Urothelium cell line (cell line): ENCODE results near the gene CAMTA1.
A peak's percentile ranks its signal among the peaks of the same experiment; 100 is the strongest.

ENCODE experiments used
- DNase-seq: peaks from one replicate; pipeline ENCODE4 v3.0.0; 2011; ENCODE audit warnings: low spot score, mixed read lengths
- FAIRE-seq: peaks from 2 replicates; lab custom pipeline; 2011; peaks lifted over from hg19 to GRCh38; lab: Jason Lieb, UNC

CAMTA1 gene

DNA sequence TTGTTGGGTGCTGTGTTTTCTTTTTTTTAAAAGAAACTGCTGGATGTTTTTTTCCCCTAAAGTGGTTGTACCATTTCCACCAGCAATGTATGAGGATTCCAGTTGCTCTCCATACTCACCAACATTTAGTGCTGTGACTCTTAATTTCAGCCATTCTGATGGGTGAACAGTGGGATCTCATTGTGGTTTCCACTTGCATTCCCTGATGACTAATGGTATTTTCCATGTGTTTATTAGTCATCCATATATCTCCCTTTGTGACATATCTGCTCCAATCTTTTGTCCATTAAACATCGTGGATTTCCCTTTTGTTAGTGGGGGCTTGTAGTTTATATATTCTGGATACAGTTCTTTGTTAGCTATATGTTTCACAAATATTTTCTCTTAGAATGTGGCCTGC lies 206.0 kb downstream of the CAMTA1 start:
- DNase-seq (peak; percentile 52), FAIRE-seq (no peak)

DNA sequence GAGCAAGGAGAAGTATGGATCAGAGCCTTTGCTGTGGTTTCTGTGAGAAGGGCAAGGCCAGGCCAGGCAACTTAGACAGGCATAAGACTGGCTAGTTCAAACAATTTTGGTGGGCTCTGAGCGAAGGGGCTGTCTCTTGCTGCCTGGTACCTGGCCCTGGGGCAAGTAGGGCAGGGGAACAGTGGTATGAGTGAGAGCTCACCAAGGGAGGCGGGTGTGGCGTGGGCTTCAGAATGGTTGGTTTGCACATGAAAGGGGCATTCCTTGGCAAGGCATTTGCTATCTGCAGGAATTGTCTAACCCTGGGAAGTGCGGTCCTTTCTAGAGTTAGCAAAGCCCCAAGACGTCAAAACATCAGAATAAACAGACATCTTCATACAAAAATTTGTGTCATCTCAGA lies 210.5 kb downstream of the CAMTA1 start:
- no peak for FAIRE-seq
- no peak for DNase-seq

DNA sequence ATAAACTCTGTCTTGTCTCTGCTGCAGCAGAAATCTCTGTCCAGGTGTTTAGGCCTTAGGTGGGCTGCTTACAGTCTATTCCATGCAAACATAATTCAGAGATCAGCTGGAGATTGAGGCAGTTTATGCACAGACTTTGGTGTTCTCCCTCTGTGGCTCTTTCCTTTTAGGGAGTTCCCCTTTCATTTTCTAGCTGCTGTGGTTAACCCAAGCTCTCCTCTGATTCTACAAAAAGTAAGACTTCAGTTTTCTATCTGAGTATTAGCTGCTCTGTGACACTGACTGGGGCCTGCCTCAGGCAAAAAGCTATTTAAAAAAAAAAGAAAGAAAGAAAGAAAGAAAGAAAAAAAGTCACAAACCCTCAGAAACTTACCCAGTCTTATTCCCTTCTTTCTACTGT lies 211.1 kb downstream of the CAMTA1 start:
- FAIRE-seq (no peak), DNase-seq (no peak)

DNA sequence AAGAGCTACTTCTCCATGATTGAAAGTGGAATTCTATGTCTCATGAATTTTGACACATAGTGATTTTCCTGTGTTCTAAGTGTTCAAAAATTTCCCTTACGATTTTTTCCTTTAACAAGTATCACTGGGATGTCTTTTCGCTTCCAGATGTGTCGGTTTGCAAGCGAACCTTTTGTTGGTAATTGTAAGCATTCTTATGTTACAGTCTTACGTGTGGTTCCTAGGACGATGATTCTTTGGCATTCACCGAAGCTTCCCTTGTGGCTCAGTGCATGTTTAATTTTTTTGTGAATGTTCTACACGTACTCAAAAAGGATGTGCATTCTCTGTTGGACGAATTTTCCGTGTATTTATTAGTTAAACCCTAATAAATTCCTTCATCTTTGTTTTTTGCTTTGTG lies 211.6 kb downstream of the CAMTA1 start:
- FAIRE-seq = no peak
- DNase-seq = no peak

DNA sequence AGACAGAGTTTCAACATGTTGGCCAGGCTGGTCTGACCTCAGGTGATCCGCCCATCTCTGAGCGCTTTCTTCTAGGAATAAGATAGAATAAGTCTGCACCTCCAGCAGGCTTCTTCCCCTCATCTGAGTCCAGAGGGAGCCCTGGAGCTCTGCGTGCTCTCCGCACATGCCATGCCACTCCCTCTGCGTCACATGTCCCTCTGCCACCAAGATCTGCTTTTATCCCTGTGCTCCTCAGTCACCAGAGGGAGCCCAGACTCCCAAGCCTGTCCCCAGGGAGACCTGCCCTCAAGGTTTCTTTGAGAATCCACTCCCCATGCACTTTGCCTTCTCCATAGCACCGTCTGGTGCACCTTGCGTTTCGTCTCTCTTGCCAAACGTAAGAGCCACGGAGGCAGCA lies 213.0 kb downstream of the CAMTA1 start:
- DNase-seq (no peak), FAIRE-seq (no peak)

DNA sequence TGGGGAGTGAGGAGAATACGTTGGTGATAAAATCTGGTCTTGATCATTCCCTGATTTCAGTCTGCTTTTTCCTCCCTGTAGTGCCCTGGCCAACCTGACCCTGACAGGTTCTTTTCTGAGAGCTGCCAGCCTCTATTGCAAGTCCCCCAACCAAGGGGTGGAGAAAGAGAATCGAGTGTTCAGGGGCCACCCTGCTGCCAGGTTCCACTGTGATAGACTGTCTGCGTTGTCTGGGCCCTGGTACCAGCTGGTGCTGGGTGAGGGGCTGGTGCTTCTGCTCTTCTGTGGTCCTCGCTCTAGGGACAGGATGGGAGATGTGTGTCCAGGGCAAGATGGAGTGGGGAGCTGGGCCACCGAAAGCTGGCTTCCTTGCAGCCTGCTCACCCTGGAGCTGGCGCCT lies 214.6 kb downstream of the CAMTA1 start:
- DNase-seq (no peak), FAIRE-seq (no peak)

DNA sequence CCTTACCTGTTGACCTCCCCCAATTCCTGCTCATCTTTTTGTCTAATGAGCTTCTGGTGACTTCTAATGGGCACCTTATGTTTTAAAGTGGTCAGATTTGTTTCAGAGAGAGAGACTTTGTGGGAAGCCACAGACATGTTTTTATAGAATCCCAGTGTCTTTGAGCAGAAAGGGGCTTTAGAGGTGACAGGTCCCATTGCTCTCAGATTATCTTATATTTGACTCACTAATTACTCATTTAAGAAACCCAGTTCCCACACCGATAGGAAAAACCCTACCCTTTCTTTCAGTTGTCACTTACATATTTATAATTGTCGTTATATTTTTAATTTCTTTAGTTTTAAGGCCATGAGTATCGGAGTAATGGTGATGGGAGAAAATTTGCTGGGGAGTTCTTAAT lies 215.5 kb downstream of the CAMTA1 start:
- DNase-seq (no peak), FAIRE-seq (no peak)

DNA sequence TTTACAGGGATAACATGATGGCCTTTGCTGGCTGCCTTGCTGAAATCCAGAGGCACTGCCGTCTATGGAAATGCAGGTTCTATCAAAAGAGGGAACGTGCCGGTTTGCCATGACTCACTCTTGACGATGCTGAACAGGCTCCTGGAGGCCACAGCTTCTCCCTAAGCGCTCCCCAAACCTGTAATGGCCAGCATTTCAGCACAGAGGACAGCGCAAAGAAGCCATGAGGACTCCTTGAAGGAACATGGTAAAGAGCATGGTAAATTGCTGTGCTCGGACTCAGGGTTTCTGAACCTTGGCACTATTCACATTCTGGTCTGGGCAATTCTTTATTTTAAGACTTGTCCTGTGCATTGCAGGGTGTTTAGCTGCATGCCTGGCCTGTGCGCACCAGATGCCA lies 217.5 kb downstream of the CAMTA1 start:
- FAIRE-seq = no peak
- DNase-seq = no peak

- FAIRE-seq = no peak
- DNase-seq = no peak
These were observed 218.4 kb downstream of the CAMTA1 start for GRCh38 chr1:7003676-7004075.

DNA sequence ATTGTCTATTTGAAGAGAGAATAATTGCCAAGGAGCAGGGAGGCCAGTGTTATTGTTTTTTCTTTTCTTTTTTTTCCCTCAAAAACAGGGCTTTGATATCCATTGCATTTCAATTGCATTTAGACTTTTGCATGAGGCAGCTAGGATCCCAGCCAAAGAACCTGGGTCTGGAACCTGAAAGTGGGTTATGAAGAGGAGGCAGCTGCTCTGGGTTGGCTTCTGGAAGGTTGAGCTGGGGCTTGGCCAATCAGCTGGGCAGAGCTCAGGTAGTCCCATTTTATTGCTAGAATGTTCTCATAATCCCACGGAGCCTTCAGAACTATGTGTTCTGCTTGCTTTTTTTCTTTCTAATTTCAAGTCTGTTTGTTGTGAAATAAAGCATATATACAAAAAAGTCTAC lies 218.9 kb downstream of the CAMTA1 start:
- no peak for DNase-seq
- no peak for FAIRE-seq

GRCh38 chr1:7005762-7006161 lies 220.5 kb downstream of the CAMTA1 start:
- FAIRE-seq (no peak), DNase-seq (no peak)

- FAIRE-seq = no peak
- no peak for DNase-seq
These were observed 222.0 kb downstream of the CAMTA1 start for GRCh38 chr1:7006996-7007871.

DNA sequence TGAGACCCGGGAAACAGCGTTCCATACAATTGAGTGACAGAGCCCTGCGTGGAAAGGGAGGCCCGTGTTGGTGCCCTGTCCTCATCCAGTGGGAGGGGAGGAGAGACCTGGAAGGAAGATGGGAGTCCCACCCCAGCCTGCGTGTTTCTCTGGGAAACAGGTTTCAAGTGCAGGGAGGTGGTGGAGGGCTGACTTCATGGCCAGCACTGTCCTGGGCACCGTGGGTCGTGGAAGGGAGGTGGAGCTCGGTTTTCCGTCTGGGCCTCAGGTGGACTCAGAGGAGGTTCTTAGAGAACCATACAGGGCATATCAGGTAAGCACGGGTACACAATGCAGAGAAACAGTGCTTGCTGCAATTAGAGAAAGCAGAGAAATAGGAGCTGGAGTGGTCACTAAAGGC lies 222.6 kb downstream of the CAMTA1 start:
- FAIRE-seq = no peak
- no peak for DNase-seq

- no peak for DNase-seq
- FAIRE-seq = no peak
These were observed 223.1 kb downstream of the CAMTA1 start for GRCh38 chr1:7008331-7008730.

DNA sequence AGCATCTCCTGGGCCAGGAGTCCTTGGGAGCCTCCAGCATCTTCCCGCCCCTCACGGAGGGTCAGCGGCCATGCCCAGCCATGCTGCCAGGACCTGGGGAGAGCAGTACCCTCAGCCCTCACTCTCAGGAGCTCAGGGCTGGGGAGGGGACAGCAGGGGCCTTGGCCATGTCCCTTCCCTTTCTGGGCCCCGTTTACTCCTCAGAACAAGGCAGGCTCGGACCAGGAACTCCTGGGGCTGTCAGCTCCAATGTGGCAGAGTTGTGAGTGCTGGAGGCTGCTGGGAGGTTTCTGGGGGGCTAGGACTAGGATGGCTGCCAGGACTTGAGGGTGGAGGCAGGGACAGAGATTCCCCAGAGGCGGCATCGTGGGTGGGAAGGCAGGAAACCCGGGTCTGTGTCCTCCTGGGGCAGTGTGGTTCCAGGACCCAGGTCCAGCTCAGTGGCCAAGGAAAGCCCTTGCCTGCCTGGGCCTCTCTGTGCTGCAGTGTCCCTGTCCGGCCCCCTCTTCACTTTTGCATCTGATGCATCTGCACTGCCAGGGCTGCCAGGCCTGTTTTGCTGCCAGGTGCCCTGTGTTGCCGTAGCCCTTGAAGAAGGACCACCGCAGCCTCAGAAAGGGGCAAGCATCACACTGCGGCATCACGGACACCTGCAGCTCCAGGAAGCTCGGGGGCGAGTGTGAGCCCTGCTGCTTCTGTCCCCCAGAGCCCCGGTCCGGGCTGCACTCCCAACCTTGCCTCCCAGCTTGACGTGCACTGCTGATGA lies 223.9 kb downstream of the CAMTA1 start:
- FAIRE-seq (no peak), DNase-seq (no peak)

DNA sequence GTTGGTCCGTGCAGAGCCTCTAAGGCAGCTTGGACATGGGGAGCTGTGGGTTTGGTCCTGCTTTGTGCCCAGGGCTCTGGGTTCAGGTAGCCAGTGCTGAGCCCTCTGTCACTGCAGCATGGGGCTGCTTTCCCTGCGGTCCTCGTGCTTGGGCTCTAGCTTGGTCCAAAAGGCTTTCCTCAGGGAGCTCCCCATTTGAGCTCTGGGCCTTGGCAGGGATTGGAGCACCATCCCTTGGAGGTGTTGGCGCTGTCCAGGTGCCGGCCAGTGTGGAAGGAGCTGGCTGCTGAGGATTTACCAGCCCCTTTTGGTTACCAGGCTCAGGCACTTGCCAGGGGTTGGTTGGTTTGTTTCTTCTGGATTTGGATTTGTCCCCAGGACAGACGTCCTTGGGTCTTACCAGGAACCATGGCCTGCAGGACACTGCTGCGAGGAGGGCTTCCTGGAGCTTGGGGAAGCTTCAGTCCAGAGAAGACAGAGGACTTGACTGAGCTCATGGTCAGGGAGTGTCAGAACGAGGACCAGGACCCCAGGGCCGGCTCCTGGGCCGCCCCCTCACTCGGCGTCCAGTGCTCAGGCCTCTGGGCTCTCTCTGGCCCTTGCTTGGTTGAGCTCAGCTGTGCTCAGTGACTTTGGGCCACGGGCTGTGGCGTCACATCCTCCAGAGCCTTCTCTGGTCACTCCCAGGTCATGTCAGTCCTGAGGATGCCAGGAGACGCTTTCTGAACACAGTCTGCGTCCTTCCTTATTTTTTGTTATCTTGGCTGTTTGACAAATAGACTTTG lies 224.7 kb downstream of the CAMTA1 start:
- FAIRE-seq = no peak
- DNase-seq = no peak

GRCh38 chr1:7010534-7011200 lies 225.4 kb downstream of the CAMTA1 start:
- FAIRE-seq (no peak), DNase-seq (no peak)

DNA sequence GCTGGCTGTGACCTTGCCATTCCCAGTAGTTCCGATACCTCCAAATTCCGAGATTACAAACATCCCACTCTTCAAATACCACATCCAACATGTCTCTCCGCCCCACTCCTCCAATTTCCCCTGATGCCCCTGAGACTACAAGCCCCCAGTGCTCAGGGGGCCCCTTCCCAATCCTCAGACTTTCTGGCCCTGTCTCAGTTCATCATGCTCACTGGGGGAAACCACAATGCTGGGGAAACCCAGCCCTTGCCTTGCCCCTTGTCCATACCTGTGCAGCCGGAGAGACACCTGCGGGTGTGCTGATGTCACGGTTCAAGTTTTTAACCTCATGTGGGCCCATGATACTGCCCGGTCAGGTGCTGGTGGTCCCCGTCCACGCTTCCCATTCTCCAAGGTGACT lies 226.6 kb downstream of the CAMTA1 start:
- DNase-seq (no peak), FAIRE-seq (no peak)

- FAIRE-seq (no peak), DNase-seq (no peak)
These were observed 227.2 kb downstream of the CAMTA1 start for GRCh38 chr1:7012461-7012924.

DNA sequence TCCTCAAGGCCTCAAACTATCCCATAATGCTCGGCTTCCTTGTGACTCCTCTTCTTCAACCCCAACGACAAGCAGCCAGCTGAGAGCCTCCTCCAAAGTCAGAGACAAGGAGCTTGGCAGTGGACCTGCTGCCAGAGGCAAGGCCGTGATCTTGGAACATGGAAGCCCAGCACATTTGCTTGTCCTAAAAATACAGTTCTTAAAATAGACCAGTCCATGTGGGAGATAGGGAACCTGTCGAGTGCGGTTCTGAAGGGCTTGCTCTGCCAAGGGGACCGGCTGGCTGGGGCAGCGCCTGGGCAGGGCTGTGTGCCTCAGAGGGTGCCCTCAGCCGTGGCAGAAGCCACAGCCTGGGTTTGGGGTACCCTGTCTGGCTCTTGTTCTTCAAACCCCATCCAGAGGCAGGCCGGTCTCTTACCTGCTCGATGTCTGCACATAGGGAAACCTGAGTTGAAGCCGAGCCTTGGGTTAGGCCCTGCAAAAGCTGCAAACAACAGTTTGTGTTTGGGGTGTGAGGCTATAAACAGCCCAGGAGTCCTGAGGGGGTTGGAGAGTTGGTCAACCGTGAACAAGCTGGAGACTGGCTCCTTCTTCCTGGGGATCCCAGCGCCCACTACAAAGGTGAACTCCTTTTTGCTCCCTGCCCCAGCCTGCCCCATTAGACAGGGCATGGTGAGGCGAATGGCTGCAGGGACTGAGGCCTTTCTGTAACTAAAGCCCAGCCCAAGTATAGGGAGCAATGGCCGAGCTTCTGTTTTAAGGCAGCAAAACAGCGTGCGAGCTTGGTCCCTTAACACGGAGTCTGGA lies 228.8 kb downstream of the CAMTA1 start:
- FAIRE-seq (no peak), DNase-seq (no peak)
